Neural cell (in vitro differentiated cells): ENCODE results near the gene SETD4. TPM values are rescaled to one million over a fixed set of nuclear protein-coding genes. Genes with fewer than 3 reads are reported as not detected.

Source experiments
- H2AFZ ChIP-seq: fragments of 200-600, 300-800 bp; sonication (generic), shearing (Covaris generic); 2 replicates; pipeline ENCODE4 v1.6.0; 2014; ENCODE audit warnings: low read depth, mild to moderate bottlenecking, antibody characterized with exemption, low read length, moderate library complexity
- H3F3A ChIP-seq: fragments of 200-600 bp; shearing (Covaris generic); 2 replicates; pipeline ENCODE4 v1.6.1; 2016; ENCODE audit warnings: mild to moderate bottlenecking, moderate library complexity, mixed read lengths, antibody characterized with exemption, low read length; ENCODE audit not compliant: insufficient read depth, poor library complexity, severe bottlenecking
- H3K27ac ChIP-seq: fragments of 200-600, 300-800 bp; sonication (generic), shearing (Covaris generic); 2 replicates; pipeline ENCODE4 v1.5.1; 2014; ENCODE audit warnings: mild to moderate bottlenecking, low read length, moderate library complexity
- H3K27me3 ChIP-seq: fragments of 300-800, 200-600 bp; sonication (generic), shearing (Covaris generic); 2 replicates; pipeline ENCODE4 v1.6.0; 2014; ENCODE audit warnings: mild to moderate bottlenecking, low read depth, low read length, moderate library complexity; ENCODE audit not compliant: insufficient read depth
- H3K36me3 ChIP-seq: fragments of 300-800, 200-600 bp; sonication (generic), shearing (Covaris generic); 2 replicates; pipeline ENCODE4 v1.5.1; 2014; ENCODE audit warnings: mild to moderate bottlenecking, antibody characterized with exemption, low read length, moderate library complexity; ENCODE audit not compliant: insufficient read depth
- H3K4me2 ChIP-seq: fragments of 300-800, 200-600 bp; sonication (generic), shearing (Covaris generic); 2 replicates; pipeline ENCODE4 v1.6.0; 2014; ENCODE audit warnings: mild to moderate bottlenecking, low read length
- H3K4me3 ChIP-seq: fragments of 300-800, 200-600 bp; sonication (generic), shearing (Covaris generic); 2 replicates; pipeline ENCODE4 v1.5.1; 2014; ENCODE audit warnings: mild to moderate bottlenecking, low read length, moderate library complexity
- H3K79me2 ChIP-seq: fragments of 200-600 bp; shearing (Covaris generic); replicated peaks from 2 replicates; pipeline ENCODE4 v1.6.0; 2014; ENCODE audit warnings: mild to moderate bottlenecking, low read length, moderate library complexity; ENCODE audit not compliant: insufficient read depth
- H3K9ac ChIP-seq: fragments of 300-800, 200-600 bp; sonication (generic), shearing (Covaris generic); 2 replicates; pipeline ENCODE4 v1.6.1; 2016; ENCODE audit warnings: mild to moderate bottlenecking, low read length, mixed read lengths
- H3K9me2 ChIP-seq: fragments of 200-600 bp; shearing (Covaris generic); 2 replicates; pipeline ENCODE4 v1.6.1; 2016; ENCODE audit warnings: mild to moderate bottlenecking, low read length, mixed read lengths; ENCODE audit not compliant: insufficient read depth
- H3K9me3 ChIP-seq: fragments of 200-600, 300-800 bp; sonication (generic), shearing (Covaris generic); 2 replicates; pipeline ENCODE4 v1.6.1; 2016; ENCODE audit warnings: mild to moderate bottlenecking, mixed run types, low read length, moderate library complexity, mixed read lengths
- H4K20me1 ChIP-seq: fragments of 200-600 bp; shearing (Covaris generic); 2 replicates; pipeline ENCODE4 v1.6.1; 2016; ENCODE audit warnings: mild to moderate bottlenecking, mixed run types; ENCODE audit not compliant: insufficient read depth
- CTCF ChIP-seq: fragments of 450-650 bp; IDR thresholded peaks from 2 replicates; pipeline ENCODE4 v1.5.1; 2014; ENCODE audit warnings: antibody characterized with exemption, mild to moderate bottlenecking, moderate library complexity; ENCODE audit not compliant: poor library complexity, severe bottlenecking
- EP300 ChIP-seq: fragments of 450-650 bp; conservative IDR thresholded peaks from 2 replicates; pipeline ENCODE4 v1.6.1; 2014; ENCODE audit warnings: antibody characterized with exemption, mild to moderate bottlenecking, moderate library complexity; ENCODE audit not compliant: poor library complexity, severe bottlenecking
- EZH2 ChIP-seq: fragments of 200-600, 300-800 bp; shearing (Covaris generic), sonication (generic); IDR thresholded peaks from 2 replicates; pipeline ENCODE4 v1.6.1; 2014; ENCODE audit warnings: antibody characterized with exemption, low read length, borderline replicate concordance, mild to moderate bottlenecking; ENCODE audit not compliant: insufficient read depth, poor library complexity, severe bottlenecking
- MXI1 ChIP-seq: fragments of 450-650 bp; conservative IDR thresholded peaks from 2 replicates; pipeline ENCODE4 v1.6.1; 2014; ENCODE audit warnings: antibody characterized with exemption, mild to moderate bottlenecking; ENCODE audit not compliant: poor library complexity, severe bottlenecking
- POLR2AphosphoS5 ChIP-seq: IDR thresholded peaks from 2 replicates; pipeline ENCODE4 v1.6.1; 2012
- RAD21 ChIP-seq: fragments of 450-650 bp; conservative IDR thresholded peaks from 2 replicates; pipeline ENCODE4 v1.6.1; 2014; ENCODE audit warnings: antibody characterized with exemption, mild to moderate bottlenecking, moderate library complexity
- REST ChIP-seq: IDR thresholded peaks from 2 replicates; pipeline ENCODE4 v1.6.1; 2012; ENCODE audit warnings: borderline replicate concordance
- SMC3 ChIP-seq: fragments of 450-650 bp; conservative IDR thresholded peaks from 2 replicates; pipeline ENCODE4 v1.6.1; 2014; ENCODE audit warnings: antibody characterized with exemption, mild to moderate bottlenecking, moderate library complexity; ENCODE audit not compliant: poor library complexity
- TAF1 ChIP-seq: IDR thresholded peaks from 2 replicates; pipeline ENCODE4 v1.6.1; 2012; ENCODE audit warnings: low read depth
- polyA plus RNA-seq: library from polyadenylated mRNA; depleted of rRNA; stranded (reverse); fragments of >200 nt; gene quantifications from 2 replicates; pipeline ENCODE4 v1.2.3, GENCODE V29; 2014

Gene SETD4
- polyA plus RNA-seq, 1 donor from 2014 or later: 64.4 TPM

- no peaks in the 10 kb centered on the region for H3K79me2 ChIP-seq
- no peaks in the 10 kb centered on the region for H4K20me1 ChIP-seq
- H3K27me3 ChIP-seq: no peaks in the 10 kb centered on the region
- no peaks in the 10 kb centered on the region for H3K9me3 ChIP-seq
- peak within 1 kb of the TSS; percentile 69 for H2AFZ ChIP-seq
- peak within 1 kb of the TSS; percentile 78 for H3K4me3 ChIP-seq
- H3K9ac ChIP-seq: peak within 1 kb of the TSS; percentile 64
- peak; percentile 55 for TF ChIP-seq REST
- peak; percentile 60 for TF ChIP-seq MXI1
- TF ChIP-seq EZH2: no peak
- TF ChIP-seq RAD21: no peak
- peak; percentile 25 for TF ChIP-seq POLR2AphosphoS5
- peak; percentile 9 for TF ChIP-seq CTCF
- peak within 1 kb of the TSS; percentile 16 for H3K27ac ChIP-seq
- H3K4me2 ChIP-seq: no peak within 1 kb of the TSS
- H3K9me2 ChIP-seq: no peaks in the 10 kb centered on the region
- H3F3A ChIP-seq: no peaks in the 10 kb centered on the region
- no peaks in the 10 kb centered on the region for H3K36me3 ChIP-seq
Measured at GRCh38 chr21:36069713-36070583, 9.6 kb upstream of the SETD4 start, which contains the start of gene CBR1. CBR1 (plus strand) TSS chr21:36070024; CDS start chr21:36070116, 92 bp downstream.

GRCh38 chr21:36068748-36069398 is 8.5 kb upstream of the SETD4 start:
- H3K9me2 ChIP-seq: no peaks in the 10 kb centered on the region
- H3K4me2 ChIP-seq: no peak overlapping the region
- no peaks in the 10 kb centered on the region for H3K27me3 ChIP-seq
- H3K27ac ChIP-seq: no peak overlapping the region
- H2AFZ ChIP-seq: no peak overlapping the region
- no peaks in the 10 kb centered on the region for H3K36me3 ChIP-seq
- no peak for TF ChIP-seq TAF1
- TF ChIP-seq MXI1: no peak
- no peak for TF ChIP-seq SMC3
- no peak for TF ChIP-seq POLR2AphosphoS5
- no peak for TF ChIP-seq CTCF
- no peak for TF ChIP-seq EZH2
- TF ChIP-seq EP300: no peak
- TF ChIP-seq REST: no peak
- no peak for TF ChIP-seq RAD21
- no peaks in the 10 kb centered on the region for H3F3A ChIP-seq
- H3K9ac ChIP-seq: no peak overlapping the region
- H3K4me3 ChIP-seq: no peak overlapping the region
- no peaks in the 10 kb centered on the region for H3K9me3 ChIP-seq
- no peaks in the 10 kb centered on the region for H4K20me1 ChIP-seq
- H3K79me2 ChIP-seq: no peaks in the 10 kb centered on the region
